Activated gamma-delta T cell treated with Interleukin-2 at 50 U/mL for 16 hours (primary cell): ENCODE data around the gene PAFAH2.
"Not testable (repeated sequence)": the region's sequence is repeated elsewhere in the genome, so short reads cannot be mapped to it uniquely, and the experiment has no call there.

Experiments used
- DNase-seq: peaks from one replicate; pipeline ENCODE4 v3.0.0-alpha.2; 2020

PAFAH2 gene

GRCh38 chr1:26009796-26010447, 12.1 kb upstream of the PAFAH2 start:
- no peak for DNase-seq

GRCh38 chr1:26006710-26007109, 8.8 kb upstream of the PAFAH2 start:
- DNase-seq: no peak

- DNase-seq: no peak
Measured at GRCh38 chr1:26005434-26006105, 7.7 kb upstream of the PAFAH2 start.

- DNase-seq: no peak
Measured at GRCh38 chr1:26003756-26004155, 5.9 kb upstream of the PAFAH2 start.

- no peak for DNase-seq
Measured at GRCh38 chr1:26003262-26003661, 5.4 kb upstream of the PAFAH2 start.

GRCh38 chr1:25999041-25999800, 1.4 kb upstream of the PAFAH2 start:
- no peak for DNase-seq

- no peak for DNase-seq
Measured at GRCh38 chr1:25996966-25997827, 666 bp downstream of the PAFAH2 start.

GRCh38 chr1:25994402-25995150, 3.3 kb downstream of the PAFAH2 start:
- DNase-seq: no peak

- DNase-seq: no peak
Measured at GRCh38 chr1:25993197-25993951, 4.5 kb downstream of the PAFAH2 start.

- no peak for DNase-seq
Measured at GRCh38 chr1:25992689-25993171, 5.1 kb downstream of the PAFAH2 start.

- DNase-seq: no peak
Measured at GRCh38 chr1:25991937-25992688, 5.8 kb downstream of the PAFAH2 start.

GRCh38 chr1:25990702-25991395, 7.0 kb downstream of the PAFAH2 start:
- peak; percentile 58 for DNase-seq

- DNase-seq: no peak
Measured at GRCh38 chr1:25990251-25990650, 7.6 kb downstream of the PAFAH2 start.

GRCh38 chr1:25989440-25990234, 8.2 kb downstream of the PAFAH2 start:
- DNase-seq: no peak

GRCh38 chr1:25987951-25988350, 9.9 kb downstream of the PAFAH2 start:
- DNase-seq: no peak

- DNase-seq: not testable (repeated sequence)
Measured at GRCh38 chr1:25986773-25987172, 11.1 kb downstream of the PAFAH2 start.

- no peak for DNase-seq
Measured at GRCh38 chr1:25985670-25986069, 12.2 kb downstream of the PAFAH2 start.

GRCh38 chr1:25985171-25985570, 12.7 kb downstream of the PAFAH2 start:
- no peak for DNase-seq

- no peak for DNase-seq
Measured at GRCh38 chr1:25979210-25979609, 18.7 kb downstream of the PAFAH2 start.
